Tibial nerve (tissue), 4 donors: Measurements from ENCODE around the gene ALDH3A1.

ENCODE experiments used
- EP300 ChIP-seq, 2 donors: sonication (generic); formaldehyde crosslinking; IDR thresholded peaks; one replicate each; pipeline ENCODE4 v1.6.1; 2017; ENCODE audit warnings: antibody characterized with exemption in 2 of 2, mild to moderate bottlenecking in 1 of 2
- TF ChIP-seq, protein P1 (sequence below), 5 experiments: fragments of 200-600 bp in 3 of 5; fragments of 450-650 bp in 2 of 5; sonication (generic) in 3 of 5; IDR thresholded peaks; one replicate each; pipeline ENCODE4 v1.5.1; 2016 to 2019; ENCODE audit warnings: antibody characterized with exemption in 5 of 5, mild to moderate bottlenecking in 3 of 5, moderate library complexity in 2 of 5

DNA sequence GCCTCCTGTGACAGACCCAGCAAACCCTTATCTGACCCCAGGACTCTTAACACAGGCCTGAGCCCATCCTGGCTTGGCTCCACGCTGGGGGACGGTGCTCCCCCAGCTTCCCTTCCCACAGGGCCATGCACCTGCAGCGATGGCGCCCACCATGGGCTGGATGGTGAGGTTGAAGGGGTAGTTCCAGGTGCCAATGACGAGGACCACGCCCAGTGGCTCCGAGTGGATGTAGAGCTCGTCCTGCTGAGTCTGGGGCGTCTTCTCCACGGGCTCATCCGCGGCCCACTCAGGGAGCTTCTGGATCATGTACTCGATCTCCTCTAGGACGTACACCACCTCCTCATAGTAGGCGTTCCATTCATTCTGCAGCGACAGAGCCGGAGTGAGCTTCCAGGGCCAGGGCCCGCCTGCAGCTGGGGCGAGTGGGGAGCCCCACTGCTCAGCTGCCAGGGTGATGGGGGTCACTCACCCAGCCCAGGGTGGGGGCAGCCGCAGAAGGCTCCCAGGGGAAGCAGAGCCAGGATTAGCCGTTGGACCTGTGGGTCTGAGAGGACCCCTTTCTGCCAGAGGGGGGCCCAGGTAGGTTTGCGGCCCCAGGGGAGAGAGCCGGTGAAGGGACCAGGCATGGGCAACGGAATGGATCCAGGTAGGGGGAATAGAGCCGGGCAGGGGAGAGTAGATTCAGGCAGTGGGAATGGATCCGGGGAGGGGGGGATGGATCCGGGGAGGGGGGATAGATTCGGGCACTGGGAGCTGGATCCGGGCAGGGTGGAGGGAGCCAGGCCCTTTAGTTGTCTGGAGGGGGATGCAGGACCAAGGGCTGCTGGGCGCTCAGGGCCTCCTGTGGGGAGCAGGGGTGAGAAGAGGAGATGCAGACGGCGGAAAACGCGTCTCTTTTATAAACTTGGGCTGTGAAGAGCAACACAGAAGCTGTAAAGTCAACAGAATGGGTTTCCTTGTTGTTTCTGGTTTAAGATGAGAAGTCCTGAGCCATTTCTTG, 4.7 kb downstream of the ALDH3A1 start:
- TF ChIP-seq, protein P1, sequence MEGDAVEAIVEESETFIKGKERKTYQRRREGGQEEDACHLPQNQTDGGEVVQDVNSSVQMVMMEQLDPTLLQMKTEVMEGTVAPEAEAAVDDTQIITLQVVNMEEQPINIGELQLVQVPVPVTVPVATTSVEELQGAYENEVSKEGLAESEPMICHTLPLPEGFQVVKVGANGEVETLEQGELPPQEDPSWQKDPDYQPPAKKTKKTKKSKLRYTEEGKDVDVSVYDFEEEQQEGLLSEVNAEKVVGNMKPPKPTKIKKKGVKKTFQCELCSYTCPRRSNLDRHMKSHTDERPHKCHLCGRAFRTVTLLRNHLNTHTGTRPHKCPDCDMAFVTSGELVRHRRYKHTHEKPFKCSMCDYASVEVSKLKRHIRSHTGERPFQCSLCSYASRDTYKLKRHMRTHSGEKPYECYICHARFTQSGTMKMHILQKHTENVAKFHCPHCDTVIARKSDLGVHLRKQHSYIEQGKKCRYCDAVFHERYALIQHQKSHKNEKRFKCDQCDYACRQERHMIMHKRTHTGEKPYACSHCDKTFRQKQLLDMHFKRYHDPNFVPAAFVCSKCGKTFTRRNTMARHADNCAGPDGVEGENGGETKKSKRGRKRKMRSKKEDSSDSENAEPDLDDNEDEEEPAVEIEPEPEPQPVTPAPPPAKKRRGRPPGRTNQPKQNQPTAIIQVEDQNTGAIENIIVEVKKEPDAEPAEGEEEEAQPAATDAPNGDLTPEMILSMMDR (IDR thresholded peaks at IDR 0.05): no peak
- TF ChIP-seq EP300 (IDR thresholded peaks at IDR 0.05): no peak
